H1 (cell line): Measurements from ENCODE around the gene MYH10. TPM values are rescaled to one million over a fixed set of nuclear protein-coding genes. Genes with fewer than 3 reads are reported as not detected.
A peak's percentile ranks its signal among the peaks of the same experiment; 100 is the strongest.

Source experiments
- CTCF ChIA-PET: fragments of 300-600 bp; sonication (Branson Sonifier 250); formaldehyde crosslinking; loops from one replicate; lab custom pipeline; 2021; ENCODE audit not compliant: partially characterized antibody; lab: Charles Lee
- POLR2A ChIA-PET: fragments of 300-600 bp; sonication (Branson Sonifier 250); formaldehyde crosslinking; loops from one replicate; lab custom pipeline; 2021; ENCODE audit warnings: inconsistent platforms; ENCODE audit not compliant: partially characterized antibody; lab: Charles Lee
- DNase-seq, 2 experiments: peaks; one replicate each; pipeline versions ENCODE4 v3.0.0 to v3.0.0-alpha.2; 2010 to 2022; ENCODE audit warnings: low spot score in 2 of 2, low read depth in 1 of 2, mixed read lengths in 1 of 2
- FAIRE-seq: peaks from 2 replicates; lab custom pipeline; 2011; peaks lifted over from hg19 to GRCh38; lab: Jason Lieb, UNC
- H2AFZ ChIP-seq: 2 replicates; pipeline ENCODE4 v1.8.1; 2012; ENCODE audit warnings: low read length, inconsistent platforms
- H2AK5ac ChIP-seq: 2 replicates; pipeline ENCODE4 v1.6.1; 2013; ENCODE audit warnings: low read depth, low read length
- H2BK120ac ChIP-seq: replicated peaks from 2 replicates; pipeline ENCODE3; 2013; ENCODE audit warnings: low read depth, low read length, inconsistent platforms
- H2BK12ac ChIP-seq: 2 replicates; pipeline ENCODE4 v1.6.1; 2013; ENCODE audit warnings: low read depth, low read length
- H2BK15ac ChIP-seq: 2 replicates; pipeline ENCODE4 v1.6.1; 2013; ENCODE audit warnings: low read length
- H2BK20ac ChIP-seq: 2 replicates; pipeline ENCODE4 v1.6.1; 2013; ENCODE audit warnings: low read length
- H2BK5ac ChIP-seq: 2 replicates; pipeline ENCODE4 v1.6.1; 2013; ENCODE audit warnings: low read depth, low read length
- H3K14ac ChIP-seq: 2 replicates; pipeline ENCODE4 v1.6.1; 2013; ENCODE audit warnings: inconsistent platforms; ENCODE audit not compliant: insufficient read length
- H3K18ac ChIP-seq: 2 replicates; pipeline ENCODE4 v1.6.1; 2013; ENCODE audit warnings: low read length; ENCODE audit errors: extremely low read depth
- H3K23ac ChIP-seq: 2 replicates; pipeline ENCODE4 v1.6.1; 2013; ENCODE audit warnings: inconsistent platforms; ENCODE audit not compliant: insufficient read length
- H3K23me2 ChIP-seq: 2 replicates; pipeline ENCODE4 v1.6.1; 2013; ENCODE audit warnings: low read depth, low read length
- H3K27ac ChIP-seq: 2 replicates; pipeline ENCODE4 v1.6.1; 2011; ENCODE audit warnings: low read depth, low read length, inconsistent platforms
- H3K27me3 ChIP-seq, 4 experiments: replicated peaks in 1 of 4; 1 replicate in 1 of 4; 2 replicates in 3 of 4; pipeline versions ENCODE4 v1.6.1 to v1.8.1; 2011 to 2013; ENCODE audit warnings: low read length in 3 of 4, mild to moderate bottlenecking in 3 of 4, inconsistent platforms in 2 of 4, mixed read lengths in 2 of 4, moderate library complexity in 1 of 4; ENCODE audit not compliant: control insufficient read depth in 3 of 4, insufficient read depth in 3 of 4; ENCODE audit errors: extremely low read depth in 1 of 4
- H3K36me3 ChIP-seq, 4 experiments: 2 replicates each; pipeline versions ENCODE4 v1.6.1 to v1.8.1; 2011 to 2013; ENCODE audit warnings: mild to moderate bottlenecking in 4 of 4, low read length in 3 of 4, moderate library complexity in 2 of 4, control low read depth in 1 of 4, inconsistent platforms in 1 of 4; ENCODE audit not compliant: insufficient read depth in 4 of 4, control insufficient read depth in 2 of 4
- H3K4ac ChIP-seq: replicated peaks from 2 replicates; pipeline ENCODE3; 2013; ENCODE audit warnings: low read length, low read depth, mixed read lengths, inconsistent platforms; ENCODE audit not compliant: insufficient read length
- H3K4me1 ChIP-seq, 4 experiments: replicated peaks in 1 of 4; 1 replicate in 1 of 4; 2 replicates in 3 of 4; pipeline versions ENCODE4 v1.6.1 to v1.8.1; 2011 to 2013; ENCODE audit warnings: low read length in 3 of 4, inconsistent platforms in 2 of 4, mixed read lengths in 1 of 4; ENCODE audit not compliant: insufficient read depth in 4 of 4, control insufficient read depth in 3 of 4
- H3K4me2 ChIP-seq, 2 experiments: 2 replicates each; pipeline versions ENCODE4 v1.6.1 to v1.8.1; 2011 to 2013; ENCODE audit warnings: low read depth in 2 of 2, low read length in 2 of 2, control low read depth in 1 of 2, inconsistent platforms in 1 of 2, mild to moderate bottlenecking in 1 of 2; ENCODE audit not compliant: insufficient read depth in 1 of 2
- H3K4me3 ChIP-seq, 4 experiments: fragments of 200-600, 300-600 bp in 1 of 4; sonication (generic), shearing (Covaris generic), sonication (Bioruptor Twin) in 1 of 4; 2 replicates each; pipeline versions ENCODE4 v1.5.1 to v1.8.1; 2011 to 2016; ENCODE audit warnings: low read length in 4 of 4, low read depth in 3 of 4, control low read depth in 2 of 4, inconsistent platforms in 2 of 4, mild to moderate bottlenecking in 2 of 4, mixed read lengths in 1 of 4, moderate library complexity in 1 of 4; ENCODE audit not compliant: insufficient read depth in 2 of 4; ENCODE audit errors: extremely low read depth in 1 of 4
- H3K56ac ChIP-seq: replicated peaks from 2 replicates; pipeline ENCODE3; 2013; ENCODE audit warnings: low read depth, mild to moderate bottlenecking, mixed read lengths, low read length, inconsistent platforms; ENCODE audit not compliant: insufficient read length
- H3K79me1 ChIP-seq: 2 replicates; pipeline ENCODE4 v1.6.1; 2013; ENCODE audit warnings: low read depth, low read length, control low read depth
- H3K79me2 ChIP-seq, 2 experiments: 2 replicates each; pipeline versions ENCODE4 v1.6.1 to v1.8.1; 2012 to 2013; ENCODE audit warnings: low read length in 2 of 2, mild to moderate bottlenecking in 2 of 2, inconsistent platforms in 1 of 2; ENCODE audit not compliant: insufficient read depth in 2 of 2, control insufficient read depth in 1 of 2
- H3K9ac ChIP-seq, 4 experiments: replicated peaks in 1 of 4; 1 replicate in 1 of 4; 2 replicates in 3 of 4; pipeline versions ENCODE4 v1.6.1 to v1.8.1; 2011 to 2013; ENCODE audit warnings: low read depth in 3 of 4, low read length in 3 of 4, control low read depth in 2 of 4, mild to moderate bottlenecking in 2 of 4, moderate library complexity in 2 of 4, inconsistent platforms in 1 of 4; ENCODE audit errors: extremely low read depth in 1 of 4
- H3K9me3 ChIP-seq, 2 experiments: 2 replicates each; pipeline versions ENCODE4 v1.6.1 to v1.8.1; 2012 to 2013; ENCODE audit warnings: mild to moderate bottlenecking in 2 of 2, moderate library complexity in 2 of 2, control low read depth in 1 of 2, inconsistent platforms in 1 of 2, low read depth in 1 of 2, low read length in 1 of 2, mixed read lengths in 1 of 2; ENCODE audit not compliant: insufficient read depth in 2 of 2
- H4K20me1 ChIP-seq, 2 experiments: replicated peaks in 1 of 2; 2 replicates each; pipeline versions ENCODE3 to v1.8.1; 2011 to 2013; ENCODE audit warnings: inconsistent platforms in 2 of 2, low read length in 2 of 2, mild to moderate bottlenecking in 1 of 2; ENCODE audit not compliant: insufficient read depth in 2 of 2, control insufficient read depth in 1 of 2
- H4K5ac ChIP-seq: 2 replicates; pipeline ENCODE4 v1.6.1; 2013; ENCODE audit warnings: low read length, low read depth, mixed read lengths, inconsistent platforms; ENCODE audit not compliant: insufficient read length
- H4K8ac ChIP-seq: 2 replicates; pipeline ENCODE4 v1.8.0; 2013; ENCODE audit warnings: mild to moderate bottlenecking, moderate library complexity, low read length, inconsistent platforms; ENCODE audit not compliant: insufficient read depth; ENCODE audit errors: extremely low read depth
- H4K91ac ChIP-seq: replicated peaks from 2 replicates; pipeline ENCODE3; 2013; ENCODE audit warnings: low read length, mixed read lengths, inconsistent platforms; ENCODE audit not compliant: insufficient read length
- ATF2 ChIP-seq: IDR thresholded peaks from 2 replicates; pipeline ENCODE4 v1.6.1; 2012; ENCODE audit warnings: low read length, inconsistent platforms
- HDAC6 ChIP-seq: IDR thresholded peaks from one replicate; pipeline ENCODE4 v1.7.1; 2012; ENCODE audit warnings: low read depth, mild to moderate bottlenecking, inconsistent platforms, low read length, moderate library complexity
- KDM1A ChIP-seq: fragments of 200-600, 300-600 bp; sonication (generic); IDR thresholded peaks from 2 replicates; pipeline ENCODE4 v1.7.1; 2016; ENCODE audit warnings: mild to moderate bottlenecking, low read length, borderline replicate concordance
- RAD21 ChIP-seq, 2 experiments: IDR thresholded peaks in 1 of 2; conservative IDR thresholded peaks in 1 of 2; 2 replicates each; pipeline ENCODE4 v1.6.1; 2011; ENCODE audit warnings: low read depth in 2 of 2, low read length in 2 of 2, improper control_type of control experiment in 1 of 2, inconsistent platforms in 1 of 2, mild to moderate bottlenecking in 1 of 2, moderate library complexity in 1 of 2
- SIN3A ChIP-seq, 2 experiments: IDR thresholded peaks in 1 of 2; conservative IDR thresholded peaks in 1 of 2; 2 replicates each; pipeline ENCODE4 v1.6.1; 2011 to 2012; ENCODE audit warnings: low read length in 2 of 2, improper control_type of control experiment in 1 of 2, low read depth in 1 of 2, mild to moderate bottlenecking in 1 of 2
- USF2 ChIP-seq: IDR thresholded peaks from 2 replicates; pipeline ENCODE4 v1.6.1; 2011; ENCODE audit warnings: low read length, improper control_type of control experiment
- WGBS, 2 experiments: shearing (Covaris generic) in 1 of 2; methylation state at CpG; one replicate each; pipeline versions ENCODE4 v1.1.6 to v1.1.7; 2013 to 2015; ENCODE audit warnings: low lambda C conversion rate in 2 of 2, mixed read lengths in 2 of 2, inconsistent platforms in 1 of 2, low coverage in 1 of 2, missing lambda C conversion rate in 1 of 2; ENCODE audit not compliant: insufficient replicate concordance in 2 of 2, insufficient coverage in 1 of 2, insufficient read length in 1 of 2; ENCODE audit errors: extremely low coverage in 1 of 2, missing lambda C conversion rate in 1 of 2; 5-methylcytosine and 5-hydroxymethylcytosine counted together
- polyA plus RNA-seq, 7 experiments: library from polyadenylated mRNA; depleted of rRNA in 3 of 7; stranded (reverse) in 5 of 7; unstranded in 2 of 7; fragments of >200 nt in 5 of 7; fragments of 200-250 nt in 2 of 7; gene quantifications; 1 replicate in 5 of 7; 2 replicates in 1 of 7; 4 replicates in 1 of 7; pipeline versions ENCODE4 v1.2.1 to v1.2.3, GENCODE V29; 2011 to 2013; ENCODE audit warnings: missing spikeins in 2 of 7, mixed read lengths in 2 of 7
- total RNA-seq: library from RNA; stranded (reverse); fragmentation: NEBNext Ultra II Directional; extraction: Animal tissue kit (Norgen Biotek cat#: 25700); gene quantifications from 2 replicates; pipeline ENCODE4 v1.2.1, GENCODE V29; 2021

Gene MYH10
- total and polyA plus RNA-seq, 2 of the 8 experiments (the other 6 are each of a cell fraction or from before 2014, with no cell fraction given), result 64.1 to 289 TPM

- H4K91ac ChIP-seq, result peak within 1 kb of the TSS; percentile 65
- H3K4me2 ChIP-seq, result peak within 1 kb of the TSS; percentile 83 to 85
- H4K20me1 ChIP-seq, result peaks cover 0 to 2% of the 10 kb centered on the region in 2 experiments
- no peaks in the 10 kb centered on the region for H3K23me2 ChIP-seq
- no peaks in the 10 kb centered on the region for H3K36me3 ChIP-seq
- no peaks in the 10 kb centered on the region for H3K9me3 ChIP-seq
- peak within 1 kb of the TSS; percentile 79 for H4K8ac ChIP-seq
- peak within 1 kb of the TSS; percentile 75 for H4K5ac ChIP-seq
- H3K18ac ChIP-seq, result peak within 1 kb of the TSS; percentile 71
- no peak within 1 kb of the TSS for H2AK5ac ChIP-seq
- H3K27ac ChIP-seq, result peak within 1 kb of the TSS; percentile 64
- peaks cover 0 to 2% (median under 1%) of the 10 kb centered on the region in 4 experiments; a peak in 2 of 7 replicates for H3K4me1 ChIP-seq
- H3K79me1 ChIP-seq, result no peaks in the 10 kb centered on the region; the same call in 1 of the 2 replicates
- peak within 1 kb of the TSS; percentile 70 for H3K56ac ChIP-seq
- H2BK20ac ChIP-seq, result no peak within 1 kb of the TSS
- H2BK15ac ChIP-seq, result no peak within 1 kb of the TSS
- no peak within 1 kb of the TSS for H3K14ac ChIP-seq
- H3K79me2 ChIP-seq, result peaks cover 0 to 30% of the 10 kb centered on the region in 2 experiments; a peak in 2 of 4 replicates
- peak within 1 kb of the TSS; percentile 84 for H2AFZ ChIP-seq
- no peak within 1 kb of the TSS for H2BK12ac ChIP-seq
- ChIA-PET CTCF (interaction anchor here (1.3 kb wide), 1 partner anchor 135 kb away, joined by 3 read pairs; no protein-coding TSS in a partner anchor), POLR2A (interaction anchor here (0.6 to 1.8 kb wide), 6 partner anchors 9 to 177 kb away, joined by 3 to 10 read pairs (median 4); partner anchors contain the start of gene RPL26)
- FAIRE-seq (no peak), DNase-seq (peak; percentile 91 to 98)
- peak within 1 kb of the TSS; percentile 71 for H2BK5ac ChIP-seq
- peak within 1 kb of the TSS; percentile 74 for H3K4ac ChIP-seq
- H3K9ac ChIP-seq, result peak within 1 kb of the TSS; percentile 64 to 96 (median 72)
- H3K23ac ChIP-seq, result no peak within 1 kb of the TSS
- 8% methylated on average over 44 of the region's 68 CpGs; no CpG with 5 or more reads in 1 of the 2 experiments for WGBS, 2 experiments
- peak within 1 kb of the TSS; percentile 84 to 95 (median 91) for H3K4me3 ChIP-seq
- H2BK120ac ChIP-seq, result no peak within 1 kb of the TSS
- H3K27me3 ChIP-seq, result no peaks in the 10 kb centered on the region
- TF ChIP-seq ATF2, result no peak
- TF ChIP-seq RAD21 (IDR thresholded peaks at IDR 0.05 in 1 of 2, conservative IDR thresholded peaks at IDR 0.05 in 1 of 2; ENCODE audit: low read depth in 2 of 2, low read length in 2 of 2), result no peak
- no peak for TF ChIP-seq KDM1A
- TF ChIP-seq SIN3A (conservative IDR thresholded peaks at IDR 0.05 in 1 of 2, IDR thresholded peaks at IDR 0.05 in 1 of 2; ENCODE audit: low read depth in 1 of 2, low read length in 2 of 2), result peak; percentile 75 to 89; a peak in 2 of 4 replicates
- TF ChIP-seq HDAC6, result no peak
- no peak for TF ChIP-seq USF2
Observed at GRCh38 chr17:8435245-8436168, 195.0 kb downstream of the MYH10 start, which contains the start of gene NDEL1. NDEL1 (plus strand) TSS chr17:8435884; CDS start chr17:8444272, 8,388 bp downstream.
